Neural cell (in vitro differentiated cells): ENCODE data around the gene PCDHB6. TPM values are rescaled to one million over a fixed set of nuclear protein-coding genes. Genes with fewer than 3 reads are reported as not detected.
"Not testable (repeated sequence)": the region's sequence is repeated elsewhere in the genome, so short reads cannot be mapped to it uniquely, and the experiment has no call there.

Experiments
- H2AFZ ChIP-seq: fragments of 200-600, 300-800 bp; sonication (generic), shearing (Covaris generic); 2 replicates; pipeline ENCODE4 v1.6.0; 2014; ENCODE audit warnings: low read depth, mild to moderate bottlenecking, antibody characterized with exemption, low read length, moderate library complexity
- H3F3A ChIP-seq: fragments of 200-600 bp; shearing (Covaris generic); 2 replicates; pipeline ENCODE4 v1.6.1; 2016; ENCODE audit warnings: mild to moderate bottlenecking, moderate library complexity, mixed read lengths, antibody characterized with exemption, low read length; ENCODE audit not compliant: insufficient read depth, poor library complexity, severe bottlenecking
- H3K27ac ChIP-seq: fragments of 200-600, 300-800 bp; sonication (generic), shearing (Covaris generic); 2 replicates; pipeline ENCODE4 v1.5.1; 2014; ENCODE audit warnings: mild to moderate bottlenecking, low read length, moderate library complexity
- H3K27me3 ChIP-seq: fragments of 300-800, 200-600 bp; sonication (generic), shearing (Covaris generic); 2 replicates; pipeline ENCODE4 v1.6.0; 2014; ENCODE audit warnings: mild to moderate bottlenecking, low read depth, low read length, moderate library complexity; ENCODE audit not compliant: insufficient read depth
- H3K36me3 ChIP-seq: fragments of 300-800, 200-600 bp; sonication (generic), shearing (Covaris generic); 2 replicates; pipeline ENCODE4 v1.5.1; 2014; ENCODE audit warnings: mild to moderate bottlenecking, antibody characterized with exemption, low read length, moderate library complexity; ENCODE audit not compliant: insufficient read depth
- H3K4me2 ChIP-seq: fragments of 300-800, 200-600 bp; sonication (generic), shearing (Covaris generic); 2 replicates; pipeline ENCODE4 v1.6.0; 2014; ENCODE audit warnings: mild to moderate bottlenecking, low read length
- H3K4me3 ChIP-seq: fragments of 300-800, 200-600 bp; sonication (generic), shearing (Covaris generic); 2 replicates; pipeline ENCODE4 v1.5.1; 2014; ENCODE audit warnings: mild to moderate bottlenecking, low read length, moderate library complexity
- H3K79me2 ChIP-seq: fragments of 200-600 bp; shearing (Covaris generic); replicated peaks from 2 replicates; pipeline ENCODE4 v1.6.0; 2014; ENCODE audit warnings: mild to moderate bottlenecking, low read length, moderate library complexity; ENCODE audit not compliant: insufficient read depth
- H3K9ac ChIP-seq: fragments of 300-800, 200-600 bp; sonication (generic), shearing (Covaris generic); 2 replicates; pipeline ENCODE4 v1.6.1; 2016; ENCODE audit warnings: mild to moderate bottlenecking, low read length, mixed read lengths
- H3K9me2 ChIP-seq: fragments of 200-600 bp; shearing (Covaris generic); 2 replicates; pipeline ENCODE4 v1.6.1; 2016; ENCODE audit warnings: mild to moderate bottlenecking, low read length, mixed read lengths; ENCODE audit not compliant: insufficient read depth
- H3K9me3 ChIP-seq: fragments of 200-600, 300-800 bp; sonication (generic), shearing (Covaris generic); 2 replicates; pipeline ENCODE4 v1.6.1; 2016; ENCODE audit warnings: mild to moderate bottlenecking, mixed run types, low read length, moderate library complexity, mixed read lengths
- H4K20me1 ChIP-seq: fragments of 200-600 bp; shearing (Covaris generic); 2 replicates; pipeline ENCODE4 v1.6.1; 2016; ENCODE audit warnings: mild to moderate bottlenecking, mixed run types; ENCODE audit not compliant: insufficient read depth
- EP300 ChIP-seq: fragments of 450-650 bp; conservative IDR thresholded peaks from 2 replicates; pipeline ENCODE4 v1.6.1; 2014; ENCODE audit warnings: antibody characterized with exemption, mild to moderate bottlenecking, moderate library complexity; ENCODE audit not compliant: poor library complexity, severe bottlenecking
- EZH2 ChIP-seq: fragments of 200-600, 300-800 bp; shearing (Covaris generic), sonication (generic); IDR thresholded peaks from 2 replicates; pipeline ENCODE4 v1.6.1; 2014; ENCODE audit warnings: antibody characterized with exemption, low read length, borderline replicate concordance, mild to moderate bottlenecking; ENCODE audit not compliant: insufficient read depth, poor library complexity, severe bottlenecking
- MXI1 ChIP-seq: fragments of 450-650 bp; conservative IDR thresholded peaks from 2 replicates; pipeline ENCODE4 v1.6.1; 2014; ENCODE audit warnings: antibody characterized with exemption, mild to moderate bottlenecking; ENCODE audit not compliant: poor library complexity, severe bottlenecking
- POLR2AphosphoS5 ChIP-seq: IDR thresholded peaks from 2 replicates; pipeline ENCODE4 v1.6.1; 2012
- RAD21 ChIP-seq: fragments of 450-650 bp; conservative IDR thresholded peaks from 2 replicates; pipeline ENCODE4 v1.6.1; 2014; ENCODE audit warnings: antibody characterized with exemption, mild to moderate bottlenecking, moderate library complexity
- REST ChIP-seq: IDR thresholded peaks from 2 replicates; pipeline ENCODE4 v1.6.1; 2012; ENCODE audit warnings: borderline replicate concordance
- SMC3 ChIP-seq: fragments of 450-650 bp; conservative IDR thresholded peaks from 2 replicates; pipeline ENCODE4 v1.6.1; 2014; ENCODE audit warnings: antibody characterized with exemption, mild to moderate bottlenecking, moderate library complexity; ENCODE audit not compliant: poor library complexity
- TAF1 ChIP-seq: IDR thresholded peaks from 2 replicates; pipeline ENCODE4 v1.6.1; 2012; ENCODE audit warnings: low read depth
- polyA plus RNA-seq: library from polyadenylated mRNA; depleted of rRNA; stranded (reverse); fragments of >200 nt; gene quantifications from 2 replicates; pipeline ENCODE4 v1.2.3, GENCODE V29; 2014
- TF ChIP-seq, protein P1 (sequence below): fragments of 450-650 bp; IDR thresholded peaks from 2 replicates; pipeline ENCODE4 v1.5.1; 2014; ENCODE audit warnings: antibody characterized with exemption, mild to moderate bottlenecking, moderate library complexity; ENCODE audit not compliant: poor library complexity, severe bottlenecking

PCDHB6 gene
- polyA plus RNA-seq, 1 donor from 2014 or later, result 1.7 TPM

DNA sequence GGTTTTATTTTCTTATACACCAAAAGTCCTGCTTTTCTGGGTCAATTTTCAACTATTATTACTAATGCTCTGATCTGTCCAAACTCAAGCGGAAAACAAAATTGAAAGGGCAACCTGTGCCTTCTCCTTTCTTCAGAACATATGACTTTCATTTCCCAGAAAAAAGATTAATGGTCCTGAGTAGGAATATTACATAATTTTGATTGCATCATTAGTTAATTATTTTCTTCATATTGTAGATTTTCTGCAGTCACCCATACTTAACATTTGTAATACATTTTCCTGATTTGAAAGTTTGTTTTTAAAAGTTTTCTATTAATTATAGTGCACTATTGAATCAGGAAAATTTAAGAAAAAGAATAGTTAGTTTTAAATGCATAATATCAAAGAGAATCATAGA lies 26.1 kb downstream of the PCDHB6 start:
- no peak overlapping the region for H3K4me2 ChIP-seq
- no peaks in the 10 kb centered on the region for H3K9me2 ChIP-seq
- no peaks in the 10 kb centered on the region for H3K79me2 ChIP-seq
- TF ChIP-seq POLR2AphosphoS5 (no peak), TAF1 (no peak), REST (no peak), MXI1 (no peak), EZH2 (no peak), EP300 (no peak), RAD21 (no peak), SMC3 (no peak)
- TF ChIP-seq, protein P1, sequence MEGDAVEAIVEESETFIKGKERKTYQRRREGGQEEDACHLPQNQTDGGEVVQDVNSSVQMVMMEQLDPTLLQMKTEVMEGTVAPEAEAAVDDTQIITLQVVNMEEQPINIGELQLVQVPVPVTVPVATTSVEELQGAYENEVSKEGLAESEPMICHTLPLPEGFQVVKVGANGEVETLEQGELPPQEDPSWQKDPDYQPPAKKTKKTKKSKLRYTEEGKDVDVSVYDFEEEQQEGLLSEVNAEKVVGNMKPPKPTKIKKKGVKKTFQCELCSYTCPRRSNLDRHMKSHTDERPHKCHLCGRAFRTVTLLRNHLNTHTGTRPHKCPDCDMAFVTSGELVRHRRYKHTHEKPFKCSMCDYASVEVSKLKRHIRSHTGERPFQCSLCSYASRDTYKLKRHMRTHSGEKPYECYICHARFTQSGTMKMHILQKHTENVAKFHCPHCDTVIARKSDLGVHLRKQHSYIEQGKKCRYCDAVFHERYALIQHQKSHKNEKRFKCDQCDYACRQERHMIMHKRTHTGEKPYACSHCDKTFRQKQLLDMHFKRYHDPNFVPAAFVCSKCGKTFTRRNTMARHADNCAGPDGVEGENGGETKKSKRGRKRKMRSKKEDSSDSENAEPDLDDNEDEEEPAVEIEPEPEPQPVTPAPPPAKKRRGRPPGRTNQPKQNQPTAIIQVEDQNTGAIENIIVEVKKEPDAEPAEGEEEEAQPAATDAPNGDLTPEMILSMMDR, result no peak
- H3K27ac ChIP-seq, result no peak overlapping the region
- H3F3A ChIP-seq, result no peaks in the 10 kb centered on the region
- H3K27me3 ChIP-seq, result no peaks in the 10 kb centered on the region
- H3K9ac ChIP-seq, result no peak overlapping the region
- no peak overlapping the region for H2AFZ ChIP-seq
- H3K9me3 ChIP-seq, result peaks cover 7% of the 10 kb centered on the region
- no peak overlapping the region for H3K4me3 ChIP-seq
- no peaks in the 10 kb centered on the region for H4K20me1 ChIP-seq
- no peaks in the 10 kb centered on the region for H3K36me3 ChIP-seq

- not testable (repeated sequence) for H2AFZ ChIP-seq
These were observed 27.8 kb downstream of the PCDHB6 start, which contains the start of gene PCDHB8 for GRCh38 chr5:141177577-141178191. Gene PCDHB8, plus strand, starts transcription at chr5:141177790. Its CDS starts 245 bp downstream, at chr5:141178035.

DNA sequence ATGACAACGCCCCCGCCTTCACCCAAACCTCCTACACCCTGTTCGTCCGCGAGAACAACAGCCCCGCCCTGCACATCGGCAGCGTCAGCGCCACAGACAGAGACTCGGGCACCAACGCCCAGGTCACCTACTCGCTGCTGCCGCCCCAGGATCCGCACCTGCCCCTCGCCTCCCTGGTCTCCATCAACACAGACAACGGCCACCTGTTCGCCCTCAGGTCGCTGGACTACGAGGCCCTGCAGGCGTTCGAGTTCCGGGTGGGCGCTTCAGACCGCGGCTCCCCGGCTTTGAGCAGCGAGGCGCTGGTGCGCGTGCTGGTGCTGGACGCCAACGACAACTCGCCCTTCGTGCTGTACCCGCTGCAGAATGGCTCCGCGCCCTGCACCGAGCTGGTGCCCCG lies 29.5 kb downstream of the PCDHB6 start:
- not testable (repeated sequence) for H3K27me3 ChIP-seq

More at GRCh38 chr5:141177577-141178191, 27.8 kb downstream of the PCDHB6 start, which contains the start of gene PCDHB8:
- H3K4me2 ChIP-seq, H3K9me3 ChIP-seq, H3K27me3 ChIP-seq, H3K9ac ChIP-seq, H3K36me3 ChIP-seq, H3K9me2 ChIP-seq, H4K20me1 ChIP-seq, H3K4me3 ChIP-seq, H3F3A ChIP-seq, H3K79me2 ChIP-seq, H3K27ac ChIP-seq: not testable (repeated sequence)

GRCh38 chr5:141179876-141180275 lies 30.0 kb downstream of the PCDHB6 start:
- H3K9me2 ChIP-seq, H3K27me3 ChIP-seq, H3K36me3 ChIP-seq, H3K27ac ChIP-seq, H4K20me1 ChIP-seq, H3K79me2 ChIP-seq, H2AFZ ChIP-seq, H3F3A ChIP-seq, H3K9me3 ChIP-seq, H3K4me3 ChIP-seq, H3K4me2 ChIP-seq, H3K9ac ChIP-seq: not testable (repeated sequence)

More for the DNA sequence above, 29.5 kb downstream of the PCDHB6 start:
- H3K36me3 ChIP-seq, H4K20me1 ChIP-seq, H3F3A ChIP-seq, H3K9me3 ChIP-seq, H3K4me3 ChIP-seq, H3K9ac ChIP-seq, H3K4me2 ChIP-seq, H3K9me2 ChIP-seq, H3K79me2 ChIP-seq, H3K27ac ChIP-seq, H2AFZ ChIP-seq: not testable (repeated sequence)
